Aorta (tissue), 5 donors: Measurements from ENCODE around the gene CARD9. TPM values are rescaled to one million over a fixed set of nuclear protein-coding genes. Genes with fewer than 3 reads are reported as not detected.

Experiments used
- ATAC-seq: fragments of 200-7000 bp; cut with Tn5 transposase; one replicate; pipeline ENCODE4 v1.9.1; 2022; ENCODE audit warnings: moderate library complexity; ENCODE audit not compliant: low FRiP score
- DNase-seq, 2 donors: peaks; one replicate each; pipeline ENCODE4 v3.0.0-alpha.2; 2020
- H3K27ac ChIP-seq, 2 donors: one replicate each; pipeline ENCODE4 v1.5.1; 2013; ENCODE audit warnings: low read length in 2 of 2, mild to moderate bottlenecking in 2 of 2, moderate library complexity in 2 of 2, control low read depth in 1 of 2, inconsistent platforms in 1 of 2, low read depth in 1 of 2
- H3K27me3 ChIP-seq, 2 donors: one replicate each; pipeline ENCODE4 v1.6.1; 2013; ENCODE audit warnings: control low read depth in 1 of 2, low read length in 1 of 2, mild to moderate bottlenecking in 1 of 2, moderate library complexity in 1 of 2; ENCODE audit not compliant: insufficient read depth in 2 of 2, control insufficient read depth in 1 of 2
- H3K36me3 ChIP-seq, 2 donors: one replicate each; pipeline ENCODE4 v1.6.1; 2013; ENCODE audit warnings: control low read depth in 1 of 2, low read length in 1 of 2, mild to moderate bottlenecking in 1 of 2; ENCODE audit not compliant: insufficient read depth in 2 of 2, control insufficient read depth in 1 of 2
- H3K4me1 ChIP-seq, 2 donors: one replicate each; pipeline ENCODE4 v1.6.1; 2013; ENCODE audit warnings: low read length in 2 of 2, control low read depth in 1 of 2, mild to moderate bottlenecking in 1 of 2, moderate library complexity in 1 of 2; ENCODE audit not compliant: insufficient read depth in 2 of 2, control insufficient read depth in 1 of 2
- H3K4me3 ChIP-seq, 2 donors: one replicate each; pipeline ENCODE4 v1.5.1; 2013; ENCODE audit warnings: low read length in 2 of 2, control low read depth in 1 of 2, mild to moderate bottlenecking in 1 of 2
- H3K9me3 ChIP-seq: one replicate; pipeline ENCODE4 v1.6.1; 2013; ENCODE audit warnings: mild to moderate bottlenecking, low read length; ENCODE audit not compliant: control insufficient read depth
- WGBS, 2 donors: extraction: QIAGEN DNeasy Blood & Tissue Kit; methylation state at CpG; one replicate each; pipeline ENCODE4 v1.1.7; 2013; 5-methylcytosine and 5-hydroxymethylcytosine counted together
- intact Hi-C, 2 donors: fragments of 100-400 bp; cut with DNase I; formaldehyde crosslinking; loops; one replicate each; pipeline versions ENCODE4 v1.14.2 to v1.15.0; 2022
- long read RNA-seq, 2 donors: library from polyadenylated mRNA; unstranded; transcript quantifications; one replicate each; pipeline ENCODE4 v2.0.0, GENCODE V29; 2020 to 2021
- polyA plus RNA-seq, 2 donors: library from polyadenylated mRNA; stranded (reverse); fragments of 200-250 nt; gene quantifications; one replicate each; pipeline ENCODE4 v1.2.3, GENCODE V29; 2013
- total RNA-seq, 2 donors: library from RNA; stranded (reverse); fragmentation: NEBNext Ultra II Directional; extraction: Animal tissue kit (Norgen Biotek cat#: 25700); gene quantifications; one replicate each; pipeline ENCODE4 v1.2.1, GENCODE V29; 2021
- donor health status: healthy with polysubstance abuse.
- donor health status: Bipolar disorder and iron deficiency.
- donor health status: DM: no; HTN: no; CAD: no.
- donor health status: DM: no; HTN: no; CAD: no.
- donor health status: DM: yes; HTN: yes; CAD: no.

Gene CARD9
- 1 to 10 TPM; 2.6 to 5.3 TPM for total RNA-seq
- polyA plus RNA-seq = 1 to 10 TPM; 1.4 to 4.4 TPM
- long read RNA-seq, donor 1, transcript CARD9-201 (13 exons, 2,123 nt) = major isoform, 7 of 16 reads
- long read RNA-seq, donor 1, partial matches to known transcripts = 2 of 16 reads
- long read RNA-seq, donor 1, other reads (novel, unspliced or antisense) = 7 of 16 reads
- long read RNA-seq, donor 2, partial matches to known transcripts = 2 of 8 reads
- long read RNA-seq, donor 2, other reads (novel, unspliced or antisense) = 3 of 8 reads

- 63 to 66% methylated on average over 27 of the region's 27 CpGs for whole genome bisulfite sequencing, 2 donors
- H3K4me1 ChIP-seq = no peaks in the 10 kb centered on the region
- DNase-seq (peak in 1 of 2 donors; percentile 80), ATAC-seq (peak; percentile 13)
- H3K4me3 ChIP-seq = no peak within 1 kb of the TSS
- no peaks in the 10 kb centered on the region for H3K27me3 ChIP-seq
- no peak within 1 kb of the TSS for H3K27ac ChIP-seq
- no peaks in the 10 kb centered on the region for H3K36me3 ChIP-seq
- no peaks in the 10 kb centered on the region for H3K9me3 ChIP-seq
- intact Hi-C loops = no loop called here
Observed at GRCh38 chr9:136373300-136374182, at the start of gene CARD9. CARD9 (minus strand) TSS chr9:136373669; CDS start chr9:136372078, 1,591 bp downstream.

GRCh38 chr9:136422876-136423275 is 49.4 kb upstream of the CARD9 start:
- intact Hi-C loops = no loop called here

GRCh38 chr9:136421791-136422190 is 48.3 kb upstream of the CARD9 start:
- Histone ChIP-seq H3K36me3 (peaks cover 3 to 20% of the 10 kb centered on the region in 2 donors), H3K9me3 (no peaks in the 10 kb centered on the region), H3K27me3 (no peaks in the 10 kb centered on the region), H3K27ac (no peak overlapping the region), H3K4me3 (no peak overlapping the region), H3K4me1 (no peaks in the 10 kb centered on the region)
- ATAC-seq (no peak), DNase-seq (no peak)
- WGBS, 2 donors = 89 to 91% methylated on average over 21 of the region's 21 CpGs
- intact Hi-C loops = no loop called here

More at GRCh38 chr9:136422876-136423275, 49.4 kb upstream of the CARD9 start:
- Histone ChIP-seq H3K36me3 (peaks cover 3 to 18% of the 10 kb centered on the region in 2 donors), H3K27me3 (no peaks in the 10 kb centered on the region), H3K9me3 (no peaks in the 10 kb centered on the region), H3K4me3 (no peak overlapping the region), H3K27ac (no peak overlapping the region), H3K4me1 (no peaks in the 10 kb centered on the region)
- 95 to 97% methylated on average over 26 of the region's 26 CpGs for WGBS, 2 donors
- ATAC-seq (no peak), DNase-seq (no peak)

GRCh38 chr9:136419092-136419420 is 45.6 kb upstream of the CARD9 start:
- Histone ChIP-seq H3K4me3 (no peak overlapping the region), H3K36me3 (peaks cover 3 to 19% of the 10 kb centered on the region in 2 donors), H3K9me3 (no peaks in the 10 kb centered on the region), H3K27me3 (no peaks in the 10 kb centered on the region), H3K27ac (no peak overlapping the region), H3K4me1 (no peaks in the 10 kb centered on the region)
- DNase-seq = no peak
- 92 to 93% methylated on average over 12 of the region's 12 CpGs for WGBS, 2 donors
- no peak for ATAC-seq
- intact Hi-C loops = no loop called here

- Histone ChIP-seq H3K27ac (no peak overlapping the region), H3K36me3 (peaks cover 3 to 22% of the 10 kb centered on the region in 2 donors), H3K9me3 (no peaks in the 10 kb centered on the region), H3K4me3 (no peak overlapping the region), H3K27me3 (no peaks in the 10 kb centered on the region), H3K4me1 (no peaks in the 10 kb centered on the region)
- WGBS, 2 donors = 91% methylated on average over 48 of the region's 48 CpGs
- intact Hi-C loops = no loop called here
- no peak for DNase-seq
- ATAC-seq = no peak
Observed at GRCh38 chr9:136418182-136419091, 45.0 kb upstream of the CARD9 start.

GRCh38 chr9:136416914-136417313 is 43.4 kb upstream of the CARD9 start:
- intact Hi-C loops = no loop called here
- Histone ChIP-seq H3K36me3 (peaks cover 3 to 19% of the 10 kb centered on the region in 2 donors), H3K9me3 (no peaks in the 10 kb centered on the region), H3K27me3 (no peaks in the 10 kb centered on the region), H3K27ac (no peak overlapping the region), H3K4me3 (no peak overlapping the region), H3K4me1 (no peaks in the 10 kb centered on the region)
- WGBS, 2 donors = 90 to 91% methylated on average over 19 of the region's 19 CpGs
- DNase-seq = no peak
- no peak for ATAC-seq

- no peaks in the 10 kb centered on the region for H3K4me1 ChIP-seq
- ATAC-seq = no peak
- intact Hi-C loops = no loop called here
- H3K27ac ChIP-seq = no peak overlapping the region
- no peaks in the 10 kb centered on the region for H3K27me3 ChIP-seq
- 91 to 93% methylated on average over 8 of the region's 8 CpGs for WGBS, 2 donors
- H3K4me3 ChIP-seq = no peak overlapping the region
- DNase-seq = no peak
- H3K9me3 ChIP-seq = no peaks in the 10 kb centered on the region
- peaks cover 3 to 17% of the 10 kb centered on the region in 2 donors for H3K36me3 ChIP-seq
Observed at GRCh38 chr9:136416427-136416826, 43.0 kb upstream of the CARD9 start.

- peaks cover 0 to 7% of the 10 kb centered on the region in 2 donors for H3K36me3 ChIP-seq
Observed at GRCh38 chr9:136412962-136413361, 39.5 kb upstream of the CARD9 start.

More at GRCh38 chr9:136412962-136413361, 39.5 kb upstream of the CARD9 start:
- DNase-seq = no peak
- no peaks in the 10 kb centered on the region for H3K4me1 ChIP-seq
- H3K27ac ChIP-seq = no peak overlapping the region
- H3K4me3 ChIP-seq = no peak overlapping the region
- H3K27me3 ChIP-seq = no peaks in the 10 kb centered on the region
- ATAC-seq = no peak
- H3K9me3 ChIP-seq = no peaks in the 10 kb centered on the region
- intact Hi-C loops = loop anchor here in 1 of 2 donors (5.0 kb wide), 1 partner anchor 69 kb away; the partner anchor contains the start of gene SEC16A
- WGBS, 2 donors = 53 to 58% methylated on average over 9 of the region's 9 CpGs
